MM.1S (cell line): ENCODE measurements around the gene MFSD1.

Experiments used
- DNase-seq: peaks from one replicate; pipeline ENCODE4 v3.0.0-alpha.2; 2015
- H2AFZ ChIP-seq: fragments of 300-600 bp; sonication (generic); 2 replicates; pipeline ENCODE4 v1.6.0; 2016; ENCODE audit warnings: antibody characterized with exemption, low read length
- H3F3A ChIP-seq: fragments of 300-600 bp; sonication (generic); 2 replicates; pipeline ENCODE4 v1.6.1; 2016; ENCODE audit warnings: mild to moderate bottlenecking, antibody characterized with exemption, low read length, moderate library complexity, mixed read lengths; ENCODE audit not compliant: insufficient read depth
- H3K27ac ChIP-seq: fragments of 300-600 bp; sonication (generic); 2 replicates; pipeline ENCODE4 v1.5.1; 2016; ENCODE audit warnings: mild to moderate bottlenecking, low read length
- H3K27me3 ChIP-seq: fragments of 300-600 bp; sonication (generic); replicated peaks from 2 replicates; pipeline ENCODE4 v1.6.0; 2016; ENCODE audit warnings: low read length; ENCODE audit not compliant: insufficient read depth
- H3K36me3 ChIP-seq: fragments of 300-600 bp; sonication (generic); replicated peaks from 2 replicates; pipeline ENCODE4 v1.6.1; 2016; ENCODE audit warnings: mild to moderate bottlenecking, low read length, mixed read lengths; ENCODE audit not compliant: insufficient read depth
- H3K4me1 ChIP-seq: fragments of 300-600 bp; sonication (generic); 2 replicates; pipeline ENCODE4 v1.6.1; 2016; ENCODE audit warnings: low read length, mixed read lengths
- H3K4me2 ChIP-seq: fragments of 300-600 bp; sonication (generic); 2 replicates; pipeline ENCODE4 v1.6.0; 2016; ENCODE audit warnings: low read depth, low read length
- H3K4me3 ChIP-seq: fragments of 300-600 bp; sonication (generic); 2 replicates; pipeline ENCODE4 v1.5.1; 2016; ENCODE audit warnings: low read length, mixed read lengths
- H3K79me2 ChIP-seq: fragments of 300-600 bp; sonication (generic); 2 replicates; pipeline ENCODE4 v1.6.1; 2016; ENCODE audit warnings: mixed run types, low read length, mixed read lengths
- H3K9ac ChIP-seq: fragments of 300-600 bp; sonication (generic); 2 replicates; pipeline ENCODE4 v1.6.1; 2016; ENCODE audit warnings: low read length, mixed read lengths
- H3K9me2 ChIP-seq: fragments of 300-600 bp; sonication (generic); replicated peaks from 2 replicates; pipeline ENCODE4 v1.6.1; 2016; ENCODE audit warnings: mild to moderate bottlenecking, low read length, mixed read lengths; ENCODE audit not compliant: insufficient read depth
- H3K9me3 ChIP-seq: fragments of 300-600 bp; sonication (generic); replicated peaks from 2 replicates; pipeline ENCODE4 v1.6.1; 2016; ENCODE audit warnings: mild to moderate bottlenecking, low read length, mixed read lengths; ENCODE audit not compliant: insufficient read depth
- H4K20me1 ChIP-seq: fragments of 300-600 bp; sonication (generic); 2 replicates; pipeline ENCODE4 v1.6.1; 2016; ENCODE audit warnings: mild to moderate bottlenecking, low read length, moderate library complexity, mixed read lengths; ENCODE audit not compliant: insufficient read depth
- CTCF ChIP-seq: fragments of 300-600 bp; sonication (generic); IDR thresholded peaks from 2 replicates; pipeline ENCODE4 v1.5.1; 2016; ENCODE audit warnings: antibody characterized with exemption, low read length, mixed read lengths
- EZH2 ChIP-seq: fragments of 300-600 bp; sonication (generic); optimal IDR thresholded peaks from 2 replicates; pipeline ENCODE3; 2017; ENCODE audit warnings: low read depth, mild to moderate bottlenecking, antibody characterized with exemption, low read length, mixed read lengths
- EZH2phosphoT487 ChIP-seq: fragments of 300-600 bp; sonication (generic); IDR thresholded peaks from 2 replicates; pipeline ENCODE4 v1.6.1; 2018; ENCODE audit warnings: antibody characterized with exemption, low read length

MFSD1 gene

GRCh38 chr3:158775426-158776410, 26.1 kb upstream of the MFSD1 start:
- no peak for TF ChIP-seq EZH2
- no peak for TF ChIP-seq EZH2phosphoT487
- no peak for TF ChIP-seq CTCF
- Histone ChIP-seq H3K79me2 (no peaks in the 10 kb centered on the region), H3K36me3 (no peaks in the 10 kb centered on the region), H2AFZ (peak overlapping the region; percentile 0; the same call in 1 of the 2 replicates), H3K4me1 (peaks cover 10% of the 10 kb centered on the region; the same call in 1 of the 2 replicates), H3F3A (no peaks in the 10 kb centered on the region), H3K27ac (no peak overlapping the region), H3K9me3 (no peaks in the 10 kb centered on the region), H3K4me3 (no peak overlapping the region), H3K9me2 (no peaks in the 10 kb centered on the region), H3K27me3 (no peaks in the 10 kb centered on the region), H3K4me2 (no peak overlapping the region), H4K20me1 (no peaks in the 10 kb centered on the region), H3K9ac (no peak overlapping the region)
- peak; percentile 32 for DNase-seq

- no peak for DNase-seq
- Histone ChIP-seq H3K9ac (no peak overlapping the region), H3K9me2 (no peaks in the 10 kb centered on the region), H2AFZ (no peak overlapping the region), H3K27ac (no peak overlapping the region), H3K4me2 (no peak overlapping the region), H4K20me1 (no peaks in the 10 kb centered on the region), H3K79me2 (no peaks in the 10 kb centered on the region), H3K27me3 (no peaks in the 10 kb centered on the region), H3K4me1 (0 out of 2 replicates have a peak, but pooled peaks cover 8% of the 10 kb centered on the region), H3K4me3 (no peak overlapping the region), H3K36me3 (no peaks in the 10 kb centered on the region), H3K9me3 (no peaks in the 10 kb centered on the region), H3F3A (no peaks in the 10 kb centered on the region)
- TF ChIP-seq CTCF (no peak), EZH2 (no peak)
Measured at GRCh38 chr3:158776531-158776930, 25.3 kb upstream of the MFSD1 start.

GRCh38 chr3:158777161-158777873, 24.5 kb upstream of the MFSD1 start:
- H3K79me2 ChIP-seq, result no peaks in the 10 kb centered on the region
- H3K36me3 ChIP-seq, result no peaks in the 10 kb centered on the region
- no peaks in the 10 kb centered on the region for H4K20me1 ChIP-seq
- no peak overlapping the region for H3K4me3 ChIP-seq
- H3K4me1 ChIP-seq, result 0 out of 2 replicates have a peak, but pooled peaks cover 8% of the 10 kb centered on the region
- DNase-seq, result no peak
- no peaks in the 10 kb centered on the region for H3K9me3 ChIP-seq
- no peak overlapping the region for H3K9ac ChIP-seq
- no peak overlapping the region for H3K4me2 ChIP-seq
- H3K9me2 ChIP-seq, result no peaks in the 10 kb centered on the region
- no peak overlapping the region for H2AFZ ChIP-seq
- H3F3A ChIP-seq, result no peaks in the 10 kb centered on the region
- TF ChIP-seq CTCF (no peak), EZH2phosphoT487 (no peak), EZH2 (no peak)
- H3K27me3 ChIP-seq, result no peaks in the 10 kb centered on the region
- no peak overlapping the region for H3K27ac ChIP-seq
